Gastroesophageal sphincter (tissue), 3 donors: ENCODE data around the gene TP53INP2.

Experiments
- CTCF ChIP-seq, 4 experiments: fragments of 200-600 bp in 2 of 4; fragments of 450-650 bp in 2 of 4; sonication (generic) in 1 of 4; IDR thresholded peaks; one replicate each; pipeline ENCODE4 v1.5.1; 2017 to 2019; ENCODE audit warnings: antibody characterized with exemption in 4 of 4, mild to moderate bottlenecking in 2 of 4, moderate library complexity in 2 of 4
- POLR2AphosphoS5 ChIP-seq: sonication (generic); formaldehyde crosslinking; IDR thresholded peaks from one replicate; pipeline ENCODE4 v1.6.1; 2017; ENCODE audit warnings: antibody characterized with exemption

- TF ChIP-seq CTCF (IDR thresholded peaks at IDR 0.05) (no peak), POLR2AphosphoS5 (no peak)
These were observed 28.6 kb upstream of the TP53INP2 start for GRCh38 chr20:34675561-34675960.
